ENCODE measurements around the gene SCUBE1.

- no peak for TF ChIP-seq CTCF (conservative IDR thresholded peaks at IDR 0.05; ENCODE audit: low read length)
- TF ChIP-seq EZH2phosphoT487 (IDR thresholded peaks at IDR 0.05; ENCODE audit: borderline replicate concordance, low read depth, low read length): no peak
These were observed 22.7 kb upstream of the SCUBE1 start for GRCh38 chr22:43365715-43366440.
